Neural progenitor cell (in vitro differentiated cells): Measurements from ENCODE around the gene CCDC33.

ENCODE experiments used
- EZH2 ChIP-seq: fragments of 200-600 bp; sonication (generic); IDR thresholded peaks from 2 replicates; pipeline ENCODE4 v1.6.1; 2017; ENCODE audit warnings: antibody characterized with exemption, mild to moderate bottlenecking, moderate library complexity
- EZH2phosphoT487 ChIP-seq: fragments of 200-600 bp; sonication (generic); IDR thresholded peaks from 2 replicates; pipeline ENCODE4 v1.6.1; 2017; ENCODE audit warnings: antibody characterized with exemption
- TF ChIP-seq, protein P1 (sequence below): fragments of 200-600 bp; sonication (generic); IDR thresholded peaks from 2 replicates; pipeline ENCODE4 v1.5.1; 2017; ENCODE audit warnings: antibody characterized with exemption, mild to moderate bottlenecking

DNA sequence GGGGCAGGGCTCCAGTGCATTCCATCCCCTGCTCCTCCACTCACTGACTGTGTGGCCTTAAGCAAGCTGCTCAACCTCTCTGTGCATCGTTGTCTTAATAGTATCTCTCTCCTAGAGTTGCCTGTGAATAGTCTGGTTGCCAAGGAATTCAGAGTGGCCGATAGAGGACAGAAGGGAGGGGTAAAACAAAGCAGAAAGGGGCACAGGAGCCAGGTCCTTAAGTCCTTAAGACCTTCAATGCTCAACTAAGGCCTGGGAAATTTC lies 145.0 kb downstream of the CCDC33 start:
- TF ChIP-seq, protein P1, sequence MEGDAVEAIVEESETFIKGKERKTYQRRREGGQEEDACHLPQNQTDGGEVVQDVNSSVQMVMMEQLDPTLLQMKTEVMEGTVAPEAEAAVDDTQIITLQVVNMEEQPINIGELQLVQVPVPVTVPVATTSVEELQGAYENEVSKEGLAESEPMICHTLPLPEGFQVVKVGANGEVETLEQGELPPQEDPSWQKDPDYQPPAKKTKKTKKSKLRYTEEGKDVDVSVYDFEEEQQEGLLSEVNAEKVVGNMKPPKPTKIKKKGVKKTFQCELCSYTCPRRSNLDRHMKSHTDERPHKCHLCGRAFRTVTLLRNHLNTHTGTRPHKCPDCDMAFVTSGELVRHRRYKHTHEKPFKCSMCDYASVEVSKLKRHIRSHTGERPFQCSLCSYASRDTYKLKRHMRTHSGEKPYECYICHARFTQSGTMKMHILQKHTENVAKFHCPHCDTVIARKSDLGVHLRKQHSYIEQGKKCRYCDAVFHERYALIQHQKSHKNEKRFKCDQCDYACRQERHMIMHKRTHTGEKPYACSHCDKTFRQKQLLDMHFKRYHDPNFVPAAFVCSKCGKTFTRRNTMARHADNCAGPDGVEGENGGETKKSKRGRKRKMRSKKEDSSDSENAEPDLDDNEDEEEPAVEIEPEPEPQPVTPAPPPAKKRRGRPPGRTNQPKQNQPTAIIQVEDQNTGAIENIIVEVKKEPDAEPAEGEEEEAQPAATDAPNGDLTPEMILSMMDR = no peak
- TF ChIP-seq EZH2 = no peak
- no peak for TF ChIP-seq EZH2phosphoT487
